CD4-positive, alpha-beta T cell treated with Interleukin-15 for 1 hour (primary cell): ENCODE data around the gene OTX1.
"Not testable (repeated sequence)": the region's sequence is repeated elsewhere in the genome, so short reads cannot be mapped to it uniquely, and the experiment has no call there.

Experiments
- DNase-seq: peaks from one replicate; pipeline ENCODE4 v3.0.0-alpha.2; 2020

Gene OTX1

GRCh38 chr2:63050334-63051041 is at the start of gene OTX1:
TSS of gene OTX1 (plus strand) at chr2:63050830. CDS start at chr2:63052991, 2,161 bp downstream.
- no peak for DNase-seq

- no peak for DNase-seq
Observed at GRCh38 chr2:63001576-63001975, 49.1 kb upstream of the OTX1 start.

- DNase-seq, result no peak
Observed at GRCh38 chr2:63003351-63003750, 47.3 kb upstream of the OTX1 start.

GRCh38 chr2:63007813-63008458 is 42.7 kb upstream of the OTX1 start:
- DNase-seq, result no peak

GRCh38 chr2:63008838-63009237 is 41.8 kb upstream of the OTX1 start:
- DNase-seq, result no peak

GRCh38 chr2:63009490-63009889 is 41.1 kb upstream of the OTX1 start:
- DNase-seq, result no peak

GRCh38 chr2:63012541-63012940 is 38.1 kb upstream of the OTX1 start:
- no peak for DNase-seq

GRCh38 chr2:63013438-63013837 is 37.2 kb upstream of the OTX1 start:
- no peak for DNase-seq

- DNase-seq, result no peak
Observed at GRCh38 chr2:63015389-63015788, 35.2 kb upstream of the OTX1 start.

- DNase-seq, result no peak
Observed at GRCh38 chr2:63018439-63018838, 32.2 kb upstream of the OTX1 start.

- not testable (repeated sequence) for DNase-seq
Observed at GRCh38 chr2:63019686-63020085, 30.9 kb upstream of the OTX1 start.

- DNase-seq, result no peak
Observed at GRCh38 chr2:63023444-63023843, 27.2 kb upstream of the OTX1 start.

GRCh38 chr2:63027220-63027619 is 23.4 kb upstream of the OTX1 start:
- DNase-seq, result no peak

GRCh38 chr2:63029058-63029457 is 21.6 kb upstream of the OTX1 start:
- no peak for DNase-seq

- DNase-seq, result no peak
Observed at GRCh38 chr2:63034526-63034925, 16.1 kb upstream of the OTX1 start.

- DNase-seq, result no peak
Observed at GRCh38 chr2:63035169-63035568, 15.5 kb upstream of the OTX1 start.

GRCh38 chr2:63035660-63036059 is 15.0 kb upstream of the OTX1 start:
- DNase-seq, result no peak

- no peak for DNase-seq
Observed at GRCh38 chr2:63038034-63038433, 12.6 kb upstream of the OTX1 start.

GRCh38 chr2:63040586-63040985 is 10.0 kb upstream of the OTX1 start:
- no peak for DNase-seq

GRCh38 chr2:63041592-63041991 is 9.0 kb upstream of the OTX1 start:
- no peak for DNase-seq

GRCh38 chr2:63044362-63045327 is 6.0 kb upstream of the OTX1 start:
- no peak for DNase-seq

- no peak for DNase-seq
Observed at GRCh38 chr2:63046552-63046951, 4.1 kb upstream of the OTX1 start.

GRCh38 chr2:63046961-63047320 is 3.7 kb upstream of the OTX1 start:
- DNase-seq, result no peak
